NCI-H524 (cell line): ENCODE results near the gene ATP13A1.

Experiments used
- DNase-seq, 2 experiments: peaks; one replicate each; lab custom pipeline; 2025; lab: John Stamatoyannopoulos, UW

The ATP13A1 gene

GRCh38 chr19:19662871-19663255 lies 613 bp downstream of the ATP13A1 start:
- no peak for DNase-seq

GRCh38 chr19:19662344-19662743 lies 1.1 kb downstream of the ATP13A1 start:
- DNase-seq = no peak

GRCh38 chr19:19661675-19662251 lies 1.7 kb downstream of the ATP13A1 start:
- DNase-seq = no peak

- DNase-seq = no peak
Observed at GRCh38 chr19:19661141-19661674, 2.3 kb downstream of the ATP13A1 start.

- no peak for DNase-seq
Observed at GRCh38 chr19:19659646-19660245, 3.7 kb downstream of the ATP13A1 start.

- DNase-seq = peak; percentile 79 to 91
Observed at GRCh38 chr19:19657397-19657783, 6.1 kb downstream of the ATP13A1 start.

GRCh38 chr19:19656451-19657396 lies 6.8 kb downstream of the ATP13A1 start:
- DNase-seq = no peak

GRCh38 chr19:19655641-19656343 lies 7.7 kb downstream of the ATP13A1 start:
- DNase-seq = no peak

GRCh38 chr19:19655051-19655594 lies 8.4 kb downstream of the ATP13A1 start:
- DNase-seq = no peak

GRCh38 chr19:19654441-19654840 lies 9.0 kb downstream of the ATP13A1 start:
- DNase-seq = no peak

GRCh38 chr19:19653597-19654147 lies 9.8 kb downstream of the ATP13A1 start:
- DNase-seq = no peak

- DNase-seq = no peak
Observed at GRCh38 chr19:19652482-19653295, 10.8 kb downstream of the ATP13A1 start.

GRCh38 chr19:19651076-19651475 lies 12.4 kb downstream of the ATP13A1 start:
- no peak for DNase-seq

GRCh38 chr19:19650331-19650730 lies 13.1 kb downstream of the ATP13A1 start:
- DNase-seq = no peak

- no peak for DNase-seq
Observed at GRCh38 chr19:19649580-19649995, 13.9 kb downstream of the ATP13A1 start.

- DNase-seq = no peak
Observed at GRCh38 chr19:19649155-19649554, 14.3 kb downstream of the ATP13A1 start.

GRCh38 chr19:19647037-19647835 lies 16.2 kb downstream of the ATP13A1 start:
- DNase-seq = no peak

- no peak for DNase-seq
Observed at GRCh38 chr19:19645233-19645870, 18.1 kb downstream of the ATP13A1 start.

GRCh38 chr19:19644054-19644388 lies 19.5 kb downstream of the ATP13A1 start:
- DNase-seq = peak in 1 of 2 experiments; percentile 36
